Activated naive CD8-positive, alpha-beta T cell treated with anti-CD3 and anti-CD28 coated beads, Interleukin-2, amount 50 U/mL, for 24 hours (primary cell): ENCODE measurements around the gene RPS25.
"Not testable (repeated sequence)": the region's sequence is repeated elsewhere in the genome, so short reads cannot be mapped to it uniquely, and the experiment has no call there.

Source experiments
- ATAC-seq: fragments of 150-1000 bp; cut with Tn5 transposase; one replicate; pipeline ENCODE4 v1.10.0; 2021
- DNase-seq: peaks from one replicate; pipeline ENCODE4 v3.0.0; 2021
- H3K27ac Mint-ChIP-seq: one replicate; pipeline ENCODE4 v1.8.0; 2021; ENCODE audit warnings: mild to moderate bottlenecking, mixed read lengths
- H3K27me3 Mint-ChIP-seq: one replicate; pipeline ENCODE4 v1.8.0; 2021; ENCODE audit warnings: mixed read lengths
- H3K36me3 Mint-ChIP-seq: one replicate; pipeline ENCODE4 v1.8.0; 2021; ENCODE audit warnings: low read depth, mixed read lengths
- H3K4me1 Mint-ChIP-seq: one replicate; pipeline ENCODE4 v1.8.0; 2021; ENCODE audit warnings: mixed read lengths
- H3K4me3 Mint-ChIP-seq: one replicate; pipeline ENCODE4 v1.8.0; 2021; ENCODE audit warnings: mild to moderate bottlenecking, moderate library complexity, mixed read lengths
- H3K9me3 Mint-ChIP-seq: one replicate; pipeline ENCODE4 v1.8.0; 2021; ENCODE audit warnings: mixed read lengths

The RPS25 gene

GRCh38 chr11:119028346-119029068 is 10.4 kb upstream of the RPS25 start:
- Mint-ChIP-seq H3K27ac (no peak overlapping the region), H3K27me3 (no peaks in the 10 kb centered on the region), H3K9me3 (no peaks in the 10 kb centered on the region), H3K4me3 (peak overlapping the region; percentile 84), H3K4me1 (peaks cover 31% of the 10 kb centered on the region), H3K36me3 (peaks cover 20% of the 10 kb centered on the region)
- DNase-seq (no peak), ATAC-seq (no peak)

GRCh38 chr11:119027561-119028345 is 9.6 kb upstream of the RPS25 start:
- H3K36me3 Mint-ChIP-seq = peaks cover 25% of the 10 kb centered on the region
- H3K27me3 Mint-ChIP-seq = no peaks in the 10 kb centered on the region
- H3K4me1 Mint-ChIP-seq = peaks cover 35% of the 10 kb centered on the region
- DNase-seq (no peak), ATAC-seq (no peak)
- no peak overlapping the region for H3K4me3 Mint-ChIP-seq
- H3K27ac Mint-ChIP-seq = no peak overlapping the region
- no peaks in the 10 kb centered on the region for H3K9me3 Mint-ChIP-seq

- H3K36me3 Mint-ChIP-seq = peaks cover 31% of the 10 kb centered on the region
- no peak overlapping the region for H3K4me3 Mint-ChIP-seq
- H3K4me1 Mint-ChIP-seq = peaks cover 39% of the 10 kb centered on the region
- no peak for ATAC-seq
- no peaks in the 10 kb centered on the region for H3K27me3 Mint-ChIP-seq
- H3K27ac Mint-ChIP-seq = no peak overlapping the region
- no peak for DNase-seq
- H3K9me3 Mint-ChIP-seq = no peaks in the 10 kb centered on the region
Measured at GRCh38 chr11:119026970-119027369, 8.8 kb upstream of the RPS25 start.

GRCh38 chr11:119025978-119026766 is 8.0 kb upstream of the RPS25 start:
- Mint-ChIP-seq H3K27ac (no peak overlapping the region), H3K4me1 (peaks cover 47% of the 10 kb centered on the region), H3K4me3 (no peak overlapping the region), H3K36me3 (peaks cover 38% of the 10 kb centered on the region), H3K27me3 (no peaks in the 10 kb centered on the region), H3K9me3 (no peaks in the 10 kb centered on the region)
- DNase-seq = no peak
- ATAC-seq = no peak

GRCh38 chr11:119025541-119025940 is 7.4 kb upstream of the RPS25 start:
- ATAC-seq (no peak), DNase-seq (no peak)
- peaks cover 50% of the 10 kb centered on the region for H3K4me1 Mint-ChIP-seq
- H3K4me3 Mint-ChIP-seq = no peak overlapping the region
- peaks cover 40% of the 10 kb centered on the region for H3K36me3 Mint-ChIP-seq
- H3K9me3 Mint-ChIP-seq = no peaks in the 10 kb centered on the region
- no peak overlapping the region for H3K27ac Mint-ChIP-seq
- no peaks in the 10 kb centered on the region for H3K27me3 Mint-ChIP-seq

- ATAC-seq = no peak
- Mint-ChIP-seq H3K9me3 (no peaks in the 10 kb centered on the region), H3K36me3 (peaks cover 43% of the 10 kb centered on the region), H3K4me3 (no peak overlapping the region), H3K27ac (no peak overlapping the region), H3K4me1 (peaks cover 54% of the 10 kb centered on the region), H3K27me3 (no peaks in the 10 kb centered on the region)
- DNase-seq = no peak
Measured at GRCh38 chr11:119025099-119025473, 6.9 kb upstream of the RPS25 start.

GRCh38 chr11:119024430-119025098 is 6.4 kb upstream of the RPS25 start:
- no peak for ATAC-seq
- H3K36me3 Mint-ChIP-seq = peaks cover 45% of the 10 kb centered on the region
- peaks cover 54% of the 10 kb centered on the region for H3K4me1 Mint-ChIP-seq
- H3K4me3 Mint-ChIP-seq = no peak overlapping the region
- H3K9me3 Mint-ChIP-seq = no peaks in the 10 kb centered on the region
- H3K27ac Mint-ChIP-seq = peak overlapping the region; percentile 77
- no peak for DNase-seq
- no peaks in the 10 kb centered on the region for H3K27me3 Mint-ChIP-seq

- peaks cover 43% of the 10 kb centered on the region for H3K36me3 Mint-ChIP-seq
- peaks cover 48% of the 10 kb centered on the region for H3K4me1 Mint-ChIP-seq
- H3K4me3 Mint-ChIP-seq = no peak overlapping the region
- peak overlapping the region; percentile 77 for H3K27ac Mint-ChIP-seq
- no peaks in the 10 kb centered on the region for H3K27me3 Mint-ChIP-seq
- DNase-seq (no peak), ATAC-seq (no peak)
- H3K9me3 Mint-ChIP-seq = no peaks in the 10 kb centered on the region
Measured at GRCh38 chr11:119023741-119024140, 5.6 kb upstream of the RPS25 start.

- Mint-ChIP-seq H3K4me1 (peaks cover 57% of the 10 kb centered on the region), H3K27me3 (no peaks in the 10 kb centered on the region)
- ATAC-seq = no peak
Measured at GRCh38 chr11:119021631-119022030, 3.5 kb upstream of the RPS25 start.

GRCh38 chr11:119019996-119020395 is 1.9 kb upstream of the RPS25 start:
- peak overlapping the region; percentile 99 for H3K4me3 Mint-ChIP-seq
- H3K4me1 Mint-ChIP-seq = peaks cover 72% of the 10 kb centered on the region
- no peak for DNase-seq
- peak overlapping the region; percentile 99 for H3K27ac Mint-ChIP-seq
- no peaks in the 10 kb centered on the region for H3K9me3 Mint-ChIP-seq
- ATAC-seq = no peak
- H3K27me3 Mint-ChIP-seq = no peaks in the 10 kb centered on the region
- peaks cover 71% of the 10 kb centered on the region for H3K36me3 Mint-ChIP-seq

More at GRCh38 chr11:119021631-119022030, 3.5 kb upstream of the RPS25 start:
- Mint-ChIP-seq H3K36me3 (peaks cover 59% of the 10 kb centered on the region), H3K4me3 (peak overlapping the region; percentile 99), H3K9me3 (no peaks in the 10 kb centered on the region), H3K27ac (peak overlapping the region; percentile 54)
- no peak for DNase-seq

- H3K27me3 Mint-ChIP-seq, H3K9me3 Mint-ChIP-seq, DNase-seq, ATAC-seq: not testable (repeated sequence)
- Mint-ChIP-seq H3K4me1 (peaks cover 68% of the 10 kb centered on the region), H3K27ac (peak overlapping the region; percentile 99), H3K36me3 (peaks cover 77% of the 10 kb centered on the region), H3K4me3 (peak overlapping the region; percentile 99)
Measured at GRCh38 chr11:119017377-119017776, 766 bp downstream of the RPS25 start.

- Mint-ChIP-seq H3K27me3 (no peaks in the 10 kb centered on the region), H3K4me3 (peak overlapping the region; percentile 99), H3K4me1 (peaks cover 59% of the 10 kb centered on the region), H3K9me3 (no peaks in the 10 kb centered on the region), H3K27ac (peak overlapping the region; percentile 99), H3K36me3 (peaks cover 70% of the 10 kb centered on the region)
- DNase-seq (no peak), ATAC-seq (no peak)
Measured at GRCh38 chr11:119016216-119017009, 1.7 kb downstream of the RPS25 start.

GRCh38 chr11:119015054-119015611 is 3.0 kb downstream of the RPS25 start:
- H3K4me1 Mint-ChIP-seq = peaks cover 52% of the 10 kb centered on the region
- DNase-seq = no peak
- ATAC-seq = no peak
- peak overlapping the region; percentile 99 for H3K27ac Mint-ChIP-seq
- H3K4me3 Mint-ChIP-seq = peak overlapping the region; percentile 99
- no peaks in the 10 kb centered on the region for H3K9me3 Mint-ChIP-seq
- H3K27me3 Mint-ChIP-seq = no peaks in the 10 kb centered on the region
- H3K36me3 Mint-ChIP-seq = peaks cover 70% of the 10 kb centered on the region
